Naive thymus-derived CD4-positive, alpha-beta T cell (primary cell): Measurements from ENCODE around the gene MMP3. TPM values are rescaled to one million over a fixed set of nuclear protein-coding genes. Genes with fewer than 3 reads are reported as not detected.
"Not testable (repeated sequence)": the region's sequence is repeated elsewhere in the genome, so short reads cannot be mapped to it uniquely, and the experiment has no call there.

Source experiments
- ATAC-seq: fragments of 150-1000 bp; cut with Tn5 transposase; 2 replicates; pipeline ENCODE4 v1.10.0; 2021; ENCODE audit warnings: mild to moderate bottlenecking, moderate library complexity
- CTCF ChIA-PET: fragments of 350-600 bp; sonication (Branson Sonifier 250); formaldehyde crosslinking; loops from one replicate; lab custom pipeline; 2021; ENCODE audit warnings: antibody characterized with exemption; lab: Charles Lee
- POLR2A ChIA-PET: fragments of 350-600 bp; sonication (Branson Sonifier 250); formaldehyde crosslinking; loops from one replicate; lab custom pipeline; 2021; ENCODE audit warnings: antibody characterized with exemption, inconsistent platforms; lab: Charles Lee
- DNase-seq, 9 donors: peaks; one replicate each; pipeline versions ENCODE4 v3.0.0 to v3.0.0-alpha.2; 2020 to 2022; ENCODE audit warnings: mixed read lengths in 1 of 9
- H3K27ac ChIP-seq: one replicate; pipeline ENCODE4 v1.7.0; 2013; ENCODE audit warnings: mild to moderate bottlenecking, low read depth, low read length, moderate library complexity
- H3K27me3 ChIP-seq, 2 donors: one replicate each; pipeline ENCODE4 v1.7.0; 2013; ENCODE audit warnings: low read length in 2 of 2, mild to moderate bottlenecking in 2 of 2, moderate library complexity in 2 of 2; ENCODE audit not compliant: control insufficient read depth in 2 of 2, insufficient read depth in 2 of 2
- H3K36me3 ChIP-seq, 3 experiments: 1 replicate in 2 of 3; 2 replicates in 1 of 3; pipeline ENCODE4 v1.7.0; 2013; ENCODE audit warnings: low read length in 3 of 3, mild to moderate bottlenecking in 3 of 3, moderate library complexity in 1 of 3; ENCODE audit not compliant: insufficient read depth in 3 of 3, control insufficient read depth in 2 of 3
- H3K4me1 ChIP-seq, 2 donors: one replicate each; pipeline ENCODE4 v1.7.0; 2013; ENCODE audit warnings: low read length in 2 of 2, mild to moderate bottlenecking in 2 of 2, moderate library complexity in 1 of 2; ENCODE audit not compliant: control insufficient read depth in 2 of 2, insufficient read depth in 2 of 2
- H3K4me3 ChIP-seq: 2 replicates; pipeline ENCODE4 v1.7.0; 2013; ENCODE audit warnings: mild to moderate bottlenecking, low read length
- H3K9me3 ChIP-seq, 3 experiments: 1 replicate in 2 of 3; 2 replicates in 1 of 3; pipeline ENCODE4 v1.7.0; 2013; ENCODE audit warnings: low read length in 3 of 3; ENCODE audit not compliant: control insufficient read depth in 2 of 3
- H3K27ac Mint-ChIP-seq, 9 donors: one replicate each; pipeline ENCODE4 v1.8.0; 2020 to 2022; ENCODE audit warnings: mixed read lengths in 9 of 9, mild to moderate bottlenecking in 8 of 9, moderate library complexity in 5 of 9, inconsistent platforms in 2 of 9
- H3K27me3 Mint-ChIP-seq, 5 donors: one replicate each; pipeline ENCODE4 v1.8.0; 2021 to 2022; ENCODE audit warnings: mixed read lengths in 5 of 5, mild to moderate bottlenecking in 1 of 5
- H3K36me3 Mint-ChIP-seq, 5 donors: one replicate each; pipeline ENCODE4 v1.8.0; 2020 to 2022; ENCODE audit warnings: mixed read lengths in 5 of 5, mild to moderate bottlenecking in 3 of 5, inconsistent platforms in 1 of 5
- H3K4me1 Mint-ChIP-seq, 7 donors: one replicate each; pipeline ENCODE4 v1.8.0; 2020 to 2022; ENCODE audit warnings: mixed read lengths in 7 of 7, mild to moderate bottlenecking in 3 of 7, inconsistent platforms in 1 of 7
- H3K4me3 Mint-ChIP-seq, 10 donors: one replicate each; pipeline ENCODE4 v1.8.0; 2020 to 2022; ENCODE audit warnings: mild to moderate bottlenecking in 10 of 10, mixed read lengths in 10 of 10, moderate library complexity in 6 of 10, inconsistent platforms in 2 of 10
- H3K9me3 Mint-ChIP-seq, 11 donors: one replicate each; pipeline ENCODE4 v1.8.0; 2020 to 2022; ENCODE audit warnings: mixed read lengths in 11 of 11, mild to moderate bottlenecking in 4 of 11, inconsistent platforms in 1 of 11, moderate library complexity in 1 of 11
- intact Hi-C, 2 donors: fragments of 100-400 bp; cut with micrococcal nuclease; formaldehyde crosslinking; loops; one replicate each; pipeline ENCODE4 v1.15.1; 2023
- polyA plus RNA-seq, 2 donors: library from polyadenylated mRNA; unstranded; fragments of 300-500 nt; fragmentation: Illumina TruSeq; gene quantifications; one replicate each; pipeline ENCODE4 v1.2.3, GENCODE V29; 2021
- total RNA-seq, 6 experiments: library from RNA in 5 of 6; stranded (reverse) in 5 of 6; gene quantifications; 1 replicate in 5 of 6; 2 replicates in 1 of 6; pipeline ENCODE4 v1.2.3 and lab custom pipeline; 2021 to 2026

Gene MMP3
- total and polyA plus RNA-seq, 7 experiments from 2014 or later = not detected

GRCh38 chr11:102874852-102875251 is 31.4 kb upstream of the MMP3 start, which contains the start of gene MMP12:
Gene MMP12, minus strand, starts transcription at chr11:102874982. Its CDS starts 45 bp downstream, at chr11:102874937.
- Mint-ChIP-seq H3K27me3 (peaks cover 2 to 22% (median 10%) of the 10 kb centered on the region in 5 donors), H3K4me3 (no peak within 1 kb of the TSS)

DNA sequence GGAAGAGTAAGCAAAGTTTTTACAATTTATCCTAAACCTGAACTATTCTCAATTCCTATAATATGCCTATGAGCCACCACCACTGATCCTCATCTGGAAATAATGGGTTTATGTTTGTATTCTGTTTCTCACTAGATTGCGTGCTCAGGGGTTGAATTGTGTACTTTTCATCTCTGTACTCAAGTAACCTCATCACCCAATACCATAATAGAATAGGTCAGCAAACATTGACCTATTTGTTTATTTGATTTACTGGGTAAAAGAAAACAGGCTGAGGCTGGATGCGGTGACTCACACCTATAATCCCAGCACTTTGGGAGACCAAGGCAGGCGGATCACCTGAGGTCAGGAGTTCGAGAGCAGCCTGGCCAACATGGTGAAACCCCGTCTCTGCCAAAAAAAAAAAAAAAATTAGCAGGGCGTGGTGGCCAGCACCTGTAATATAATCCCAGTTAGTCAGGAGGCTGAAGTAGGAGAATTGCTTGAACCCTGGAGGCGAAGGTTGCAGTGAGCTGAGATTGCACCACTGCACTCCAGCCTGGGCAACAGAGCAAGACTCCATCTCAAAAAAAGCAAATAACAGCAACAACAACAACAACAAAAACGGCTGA is 26.1 kb upstream of the MMP3 start:
- H3K9me3 ChIP-seq, CTCF ChIA-PET, H3K9me3 Mint-ChIP-seq, POLR2A ChIA-PET, H3K36me3 ChIP-seq, H3K27ac ChIP-seq, DNase-seq, H3K4me3 ChIP-seq, H3K4me3 Mint-ChIP-seq, intact Hi-C loops, H3K27me3 Mint-ChIP-seq, H3K36me3 Mint-ChIP-seq, H3K4me1 Mint-ChIP-seq, H3K27ac Mint-ChIP-seq, ATAC-seq, H3K27me3 ChIP-seq, H3K4me1 ChIP-seq: not testable (repeated sequence)

More at GRCh38 chr11:102874852-102875251, 31.4 kb upstream of the MMP3 start, which contains the start of gene MMP12:
- no peaks in the 10 kb centered on the region for H3K9me3 Mint-ChIP-seq
- H3K36me3 Mint-ChIP-seq = no peaks in the 10 kb centered on the region
- CTCF ChIA-PET = no interaction called here
- no peak within 1 kb of the TSS for H3K27ac ChIP-seq
- H3K9me3 ChIP-seq = no peaks in the 10 kb centered on the region
- H3K27me3 ChIP-seq = no peaks in the 10 kb centered on the region
- no peak within 1 kb of the TSS for H3K27ac Mint-ChIP-seq
- no peaks in the 10 kb centered on the region for H3K4me1 ChIP-seq
- peaks cover 0 to 2% (median 0%) of the 10 kb centered on the region in 7 donors for H3K4me1 Mint-ChIP-seq
- ATAC-seq = no peak
- H3K4me3 ChIP-seq = no peak within 1 kb of the TSS
- intact Hi-C loops = no loop called here
- no peak for DNase-seq
- no peaks in the 10 kb centered on the region for H3K36me3 ChIP-seq
- POLR2A ChIA-PET = no interaction called here

- H3K4me1 Mint-ChIP-seq = no peaks in the 10 kb centered on the region
- no peaks in the 10 kb centered on the region for H3K36me3 ChIP-seq
- no peaks in the 10 kb centered on the region for H3K36me3 Mint-ChIP-seq
- H3K4me1 ChIP-seq = no peaks in the 10 kb centered on the region
- POLR2A ChIA-PET = no interaction called here
- H3K9me3 ChIP-seq = no peaks in the 10 kb centered on the region
- H3K9me3 Mint-ChIP-seq = no peaks in the 10 kb centered on the region
- DNase-seq (no peak), ATAC-seq (no peak)
- H3K27ac Mint-ChIP-seq = no peak overlapping the region
- peaks cover 0 to 6% (median 1%) of the 10 kb centered on the region in 5 donors for H3K27me3 Mint-ChIP-seq
- no peaks in the 10 kb centered on the region for H3K27me3 ChIP-seq
- no peak overlapping the region for H3K4me3 Mint-ChIP-seq
- no peak overlapping the region for H3K4me3 ChIP-seq
- intact Hi-C loops = no loop called here
- CTCF ChIA-PET = no interaction called here
- H3K27ac ChIP-seq = no peak overlapping the region
Measured at GRCh38 chr11:102868339-102868738, 24.9 kb upstream of the MMP3 start.

DNA sequence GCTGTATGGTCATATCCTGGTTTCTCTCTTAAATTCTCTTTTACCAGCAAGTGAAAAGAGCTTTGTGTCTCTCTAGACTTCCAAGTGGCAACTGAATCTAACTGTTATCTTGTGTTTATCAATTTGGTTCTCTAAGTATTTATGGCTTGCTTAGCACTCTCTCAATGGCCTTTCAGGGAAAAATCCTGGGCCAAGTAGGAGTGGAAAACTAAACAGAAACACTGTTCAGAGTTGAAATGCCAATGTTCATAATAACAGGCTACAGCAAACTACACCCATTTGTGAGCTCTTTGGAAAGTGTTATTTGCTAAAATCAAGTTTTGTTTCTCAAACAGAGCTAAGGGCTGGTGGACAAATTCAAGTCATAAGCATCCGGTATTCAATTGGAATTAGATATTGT is 21.3 kb upstream of the MMP3 start:
- H3K4me3 ChIP-seq = no peak overlapping the region
- no peaks in the 10 kb centered on the region for H3K9me3 Mint-ChIP-seq
- H3K27ac ChIP-seq = no peak overlapping the region
- ATAC-seq (no peak), DNase-seq (no peak)
- no peak overlapping the region for H3K27ac Mint-ChIP-seq
- H3K4me1 ChIP-seq = no peaks in the 10 kb centered on the region
- POLR2A ChIA-PET = no interaction called here
- no peaks in the 10 kb centered on the region for H3K36me3 Mint-ChIP-seq
- intact Hi-C loops = no loop called here
- no peaks in the 10 kb centered on the region for H3K9me3 ChIP-seq
- H3K4me3 Mint-ChIP-seq = no peak overlapping the region
- no peaks in the 10 kb centered on the region for H3K27me3 ChIP-seq
- peaks cover 0 to 5% (median 5%) of the 10 kb centered on the region in 5 donors for H3K27me3 Mint-ChIP-seq
- CTCF ChIA-PET = no interaction called here
- no peaks in the 10 kb centered on the region for H3K4me1 Mint-ChIP-seq
- no peaks in the 10 kb centered on the region for H3K36me3 ChIP-seq

DNA sequence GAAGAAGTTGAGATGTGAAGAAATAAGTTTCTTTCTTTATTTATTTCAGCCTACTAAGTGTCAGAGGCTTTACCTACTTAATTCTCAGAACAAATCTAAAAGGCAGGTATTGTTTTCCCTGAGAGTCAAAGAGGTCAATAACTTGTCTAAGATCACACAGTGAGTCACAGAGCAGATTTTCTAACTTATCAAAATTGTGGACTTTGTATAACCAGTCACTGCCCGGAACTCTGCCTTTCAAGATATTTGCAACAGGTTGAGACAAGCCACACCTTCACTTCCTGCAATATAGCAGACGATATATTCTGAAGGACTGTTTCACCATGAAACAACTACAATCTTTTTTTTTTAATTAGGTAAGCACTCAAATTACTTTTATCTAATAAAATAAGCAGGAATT is 10.5 kb upstream of the MMP3 start:
- H3K27ac Mint-ChIP-seq = no peak overlapping the region
- no peak overlapping the region for H3K4me3 Mint-ChIP-seq
- ChIA-PET POLR2A (no interaction called here), CTCF (no interaction called here)
- Histone ChIP-seq H3K36me3 (no peaks in the 10 kb centered on the region), H3K4me3 (no peak overlapping the region), H3K9me3 (no peaks in the 10 kb centered on the region), H3K27me3 (no peaks in the 10 kb centered on the region), H3K4me1 (no peaks in the 10 kb centered on the region), H3K27ac (no peak overlapping the region)
- no peaks in the 10 kb centered on the region for H3K36me3 Mint-ChIP-seq
- peaks cover 10 to 32% (median 20%) of the 10 kb centered on the region in 5 donors for H3K27me3 Mint-ChIP-seq
- no peak for ATAC-seq
- peaks cover 0 to 5% (median 0%) of the 10 kb centered on the region in 11 donors for H3K9me3 Mint-ChIP-seq
- DNase-seq = no peak
- intact Hi-C loops = no loop called here
- H3K4me1 Mint-ChIP-seq = no peaks in the 10 kb centered on the region

DNA sequence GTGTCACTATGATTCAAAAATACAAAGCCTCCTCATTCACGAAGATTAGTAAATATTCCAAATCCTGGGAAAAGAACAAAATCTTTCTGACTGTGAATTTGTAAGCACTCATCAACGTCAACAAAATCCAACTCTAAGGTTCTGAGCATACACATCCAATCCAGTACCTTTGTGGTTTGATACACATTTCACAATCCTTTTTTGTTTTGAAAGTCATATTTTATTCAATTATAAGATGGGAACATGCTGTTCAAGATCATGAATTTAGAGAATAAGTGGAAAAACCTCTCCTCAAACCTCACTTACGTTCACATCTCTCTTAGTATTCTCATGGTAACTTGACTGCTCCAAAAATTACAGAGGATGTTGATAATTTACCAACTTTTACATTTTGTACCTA is 9.6 kb upstream of the MMP3 start:
- Mint-ChIP-seq H3K9me3 (peaks cover 0 to 4% (median 0%) of the 10 kb centered on the region in 11 donors), H3K4me1 (no peaks in the 10 kb centered on the region), H3K36me3 (no peaks in the 10 kb centered on the region), H3K27me3 (peaks cover 10 to 32% (median 21%) of the 10 kb centered on the region in 5 donors), H3K27ac (no peak overlapping the region), H3K4me3 (no peak overlapping the region)
- H3K4me3 ChIP-seq = no peak overlapping the region
- no peaks in the 10 kb centered on the region for H3K9me3 ChIP-seq
- no peak overlapping the region for H3K27ac ChIP-seq
- ChIA-PET POLR2A (no interaction called here), CTCF (no interaction called here)
- DNase-seq (no peak), ATAC-seq (no peak)
- no peaks in the 10 kb centered on the region for H3K27me3 ChIP-seq
- intact Hi-C loops = no loop called here
- no peaks in the 10 kb centered on the region for H3K4me1 ChIP-seq
- H3K36me3 ChIP-seq = no peaks in the 10 kb centered on the region
